ENCODE results near the gene CCDC27.

GRCh38 chr1:3817138-3817740, 65.0 kb downstream of the CCDC27 start:
- TF ChIP-seq POLR2AphosphoS5 (IDR thresholded peaks at IDR 0.05) (no peak), CTCF (IDR thresholded peaks at IDR 0.05) (no peak), POLR2A (IDR thresholded peaks at IDR 0.05; ENCODE audit: low read depth) (no peak), EP300 (IDR thresholded peaks at IDR 0.05) (no peak)

Measured in esophagus muscularis mucosa (tissue), 4 donors.